Measurements from ENCODE around the gene ANGEL2.

Gene ANGEL2

DNA sequence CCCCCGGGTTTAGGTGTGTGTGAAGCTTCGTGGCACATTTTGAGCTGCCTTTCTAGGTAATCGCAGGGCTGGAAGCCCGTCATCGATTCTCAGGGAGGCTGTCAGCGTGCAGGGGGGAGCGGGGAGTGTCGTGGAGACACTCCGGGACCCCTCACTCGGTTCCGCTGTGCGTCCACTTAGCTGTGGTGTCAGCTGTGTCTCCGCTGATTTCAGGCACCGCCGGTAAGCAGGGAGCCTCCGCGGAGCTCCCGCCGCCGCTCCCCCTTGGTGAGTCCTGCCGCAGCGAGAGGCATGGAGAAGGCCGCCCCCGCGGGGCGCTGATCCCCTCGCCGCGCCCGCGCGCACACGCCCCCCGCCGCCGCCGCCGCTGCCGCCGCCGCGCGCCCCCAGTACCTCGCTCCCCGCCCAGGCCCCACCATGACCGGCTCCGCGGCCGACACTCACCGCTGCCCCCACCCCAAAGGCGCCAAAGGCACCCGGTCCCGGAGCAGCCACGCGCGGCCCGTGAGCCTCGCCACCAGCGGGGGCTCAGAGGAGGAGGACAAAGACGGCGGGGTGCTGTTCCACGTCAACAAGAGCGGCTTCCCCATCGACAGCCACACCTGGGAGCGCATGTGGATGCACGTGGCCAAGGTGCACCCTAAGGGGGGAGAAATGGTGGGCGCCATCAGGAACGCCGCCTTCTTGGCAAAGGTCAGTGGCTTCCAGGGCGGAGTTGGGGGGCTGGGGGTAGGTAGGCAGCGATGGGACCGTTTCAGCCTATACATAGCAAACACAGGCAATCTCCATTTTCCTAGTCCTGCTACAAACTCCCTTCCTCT, 64.3 kb downstream of the ANGEL2 start:
- Histone ChIP-seq H3K79me1 (ENCODE audit: low read length) (peaks cover 3% of the 10 kb centered on the region), H3K79me2 (ENCODE audit: control insufficient read depth, insufficient read depth, low read length, poor library complexity) (peaks cover 2% of the 10 kb centered on the region), H4K12ac (ENCODE audit: low read depth, low read length) (no peak overlapping the region), H2BK120ac (ENCODE audit: insufficient read depth, low read length, poor library complexity) (no peak overlapping the region), H3K27ac (ENCODE audit: low read depth, low read length) (no peak overlapping the region), H4K8ac (ENCODE audit: low read depth, low read length) (no peak overlapping the region), H3K27me3 (ENCODE audit: insufficient read depth, low read length) (peaks cover 8% of the 10 kb centered on the region), H2AFZ (ENCODE audit: insufficient read depth, low read length, poor library complexity) (peak overlapping the region; percentile 13), H3K18ac (ENCODE audit: low read length) (peak overlapping the region; percentile 16), H3K36me3 (ENCODE audit: control insufficient read depth in 1 of 2, insufficient read depth in 2 of 2, low read length in 2 of 2) (no peaks in the 10 kb centered on the region), H3K4ac (ENCODE audit: low read depth, low read length) (no peak overlapping the region), H2BK5ac (ENCODE audit: low read depth, low read length, poor library complexity) (no peak overlapping the region), H3K9me3 (ENCODE audit: insufficient read depth, low read depth, low read length) (no peaks in the 10 kb centered on the region), H3K14ac (ENCODE audit: low read length) (peak overlapping the region; percentile 17), H3K23ac (ENCODE audit: low read length) (no peak overlapping the region), H2AK5ac (ENCODE audit: low read length) (no peak overlapping the region), H3K4me2 (ENCODE audit: low read length) (peak overlapping the region; percentile 65), H2BK12ac (ENCODE audit: low read length) (peak overlapping the region; percentile 1), H4K91ac (ENCODE audit: low read depth, low read length) (no peak overlapping the region), H3K4me1 (ENCODE audit: control insufficient read depth in 1 of 2, insufficient read depth in 2 of 2, low read length in 2 of 2) (peaks cover 4 to 10% of the 10 kb centered on the region in 2 experiments), H3K4me3 (ENCODE audit: low read depth, low read length) (peak overlapping the region; percentile 70), H3K9ac (ENCODE audit: low read length) (peak overlapping the region; percentile 73)
- WGBS (ENCODE audit: extremely low coverage, insufficient coverage, insufficient read length): no CpG with 5 or more reads among the region's 72 CpGs
- DNase-seq: no peak

DNA sequence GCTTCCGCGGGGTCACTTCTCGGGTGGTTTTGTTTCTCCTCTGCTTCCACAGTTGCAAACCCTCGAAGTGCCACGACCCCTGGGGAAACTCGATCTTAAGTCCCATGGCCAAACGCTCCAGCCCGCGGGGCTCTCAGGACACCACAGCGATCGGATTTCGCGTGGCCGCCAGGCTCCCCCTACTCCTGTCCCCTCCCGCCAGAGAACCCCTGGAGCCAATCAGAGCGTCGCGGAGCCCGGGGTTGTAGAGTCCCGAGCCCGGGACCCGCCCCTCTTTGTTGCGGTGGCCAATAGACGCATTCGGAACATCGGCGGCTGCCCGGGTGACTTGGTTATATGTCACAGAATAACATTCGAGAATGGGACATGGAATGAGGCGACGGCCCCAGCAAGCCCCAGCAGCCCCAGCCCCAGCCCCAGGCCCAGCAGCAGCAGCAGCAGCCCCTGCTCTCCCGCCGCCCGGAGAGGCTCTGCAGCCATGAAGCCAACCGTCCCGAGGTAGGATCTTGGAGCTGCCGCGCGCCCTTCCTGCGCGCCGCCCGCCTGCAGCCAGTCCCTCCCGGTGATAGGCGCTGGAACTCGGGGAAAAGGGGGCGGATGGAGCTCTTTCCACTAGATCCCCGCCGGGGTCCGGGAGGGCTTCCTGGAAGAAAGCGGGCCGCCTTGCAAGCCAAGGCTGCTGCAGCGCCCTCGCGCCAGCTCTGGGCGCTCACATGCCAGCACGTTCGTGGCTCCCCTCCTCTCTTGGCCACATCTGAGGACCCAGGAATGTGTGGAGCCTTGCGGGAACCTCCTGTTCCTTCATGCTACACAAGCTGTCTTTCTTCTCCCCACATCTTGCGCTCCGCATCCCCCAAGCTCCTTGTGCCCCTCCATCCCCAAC, 65.2 kb downstream of the ANGEL2 start, which contains the start of gene VASH2:
Gene VASH2 (plus strand): TSS at position 299 of the 883 bp plus-strand sequence. CDS start 1,002 bp downstream, outside the sequence.
- Histone ChIP-seq H3K4me2 (ENCODE audit: low read length) (peak within 1 kb of the TSS; percentile 65), H3K4ac (ENCODE audit: low read depth, low read length) (no peak within 1 kb of the TSS), H3K27me3 (ENCODE audit: insufficient read depth, low read length) (peaks cover 8% of the 10 kb centered on the region), H2BK5ac (ENCODE audit: low read depth, low read length, poor library complexity) (no peak within 1 kb of the TSS), H2BK12ac (ENCODE audit: low read length) (no peak within 1 kb of the TSS), H3K23ac (ENCODE audit: low read length) (no peak within 1 kb of the TSS), H3K9ac (ENCODE audit: low read length) (peak within 1 kb of the TSS; percentile 73), H2AFZ (ENCODE audit: insufficient read depth, low read length, poor library complexity) (peak within 1 kb of the TSS; percentile 25), H3K4me1 (ENCODE audit: control insufficient read depth in 1 of 2, insufficient read depth in 2 of 2, low read length in 2 of 2) (peaks cover 4 to 10% of the 10 kb centered on the region in 2 experiments), H2BK120ac (ENCODE audit: insufficient read depth, low read length, poor library complexity) (no peak within 1 kb of the TSS), H3K36me3 (ENCODE audit: control insufficient read depth in 1 of 2, insufficient read depth in 2 of 2, low read length in 2 of 2) (no peaks in the 10 kb centered on the region), H3K27ac (ENCODE audit: low read depth, low read length) (no peak within 1 kb of the TSS), H3K79me2 (ENCODE audit: control insufficient read depth, insufficient read depth, low read length, poor library complexity) (peaks cover 2% of the 10 kb centered on the region), H2AK5ac (ENCODE audit: low read length) (no peak within 1 kb of the TSS), H3K4me3 (ENCODE audit: low read depth, low read length) (peak within 1 kb of the TSS; percentile 70), H4K12ac (ENCODE audit: low read depth, low read length) (peak within 1 kb of the TSS; percentile 25), H3K79me1 (ENCODE audit: low read length) (peaks cover 3% of the 10 kb centered on the region), H4K91ac (ENCODE audit: low read depth, low read length) (no peak within 1 kb of the TSS), H3K14ac (ENCODE audit: low read length) (no peak within 1 kb of the TSS), H4K8ac (ENCODE audit: low read depth, low read length) (peak within 1 kb of the TSS; percentile 56), H3K9me3 (ENCODE audit: insufficient read depth, low read depth, low read length) (no peaks in the 10 kb centered on the region), H3K18ac (ENCODE audit: low read length) (no peak within 1 kb of the TSS)
- DNase-seq: peak; percentile 57 to 78
- no CpG with 5 or more reads among the region's 61 CpGs for WGBS (ENCODE audit: extremely low coverage, insufficient coverage, insufficient read length)

DNA sequence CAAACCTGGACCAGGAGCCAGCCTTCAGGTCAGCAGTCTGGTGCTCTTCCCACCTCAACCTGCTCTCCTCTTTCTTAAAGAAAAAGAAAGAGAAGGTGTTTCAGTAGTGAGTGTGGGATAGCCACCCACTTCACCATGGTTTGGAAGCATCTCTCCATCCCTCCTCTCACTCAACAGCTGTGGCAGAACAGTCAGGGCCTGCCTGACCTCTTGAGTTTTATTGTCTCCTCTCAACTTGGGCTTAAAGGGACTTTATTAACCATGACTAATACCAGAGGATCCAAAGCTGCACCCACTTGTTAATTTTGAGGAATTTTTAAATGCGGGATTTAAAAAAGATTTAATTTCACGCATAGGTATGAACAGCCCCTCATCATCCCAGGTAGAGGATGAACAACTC, 65.9 kb downstream of the ANGEL2 start:
- H3K9me3 ChIP-seq (ENCODE audit: insufficient read depth, low read depth, low read length): no peaks in the 10 kb centered on the region
- H3K36me3 ChIP-seq (ENCODE audit: control insufficient read depth in 1 of 2, insufficient read depth in 2 of 2, low read length in 2 of 2): no peaks in the 10 kb centered on the region
- WGBS (ENCODE audit: extremely low coverage, insufficient coverage, insufficient read length): no CpG with 5 or more reads among the region's 2 CpGs
- H3K27ac ChIP-seq (ENCODE audit: low read depth, low read length): no peak overlapping the region
- no peak overlapping the region for H2BK12ac ChIP-seq (ENCODE audit: low read length)
- no peak overlapping the region for H2BK5ac ChIP-seq (ENCODE audit: low read depth, low read length, poor library complexity)
- no peak overlapping the region for H3K18ac ChIP-seq (ENCODE audit: low read length)
- H2BK120ac ChIP-seq (ENCODE audit: insufficient read depth, low read length, poor library complexity): no peak overlapping the region
- no peak overlapping the region for H3K14ac ChIP-seq (ENCODE audit: low read length)
- H4K12ac ChIP-seq (ENCODE audit: low read depth, low read length): no peak overlapping the region
- H3K79me1 ChIP-seq (ENCODE audit: low read length): peaks cover 3% of the 10 kb centered on the region
- H2AFZ ChIP-seq (ENCODE audit: insufficient read depth, low read length, poor library complexity): peak overlapping the region; percentile 25
- H3K4ac ChIP-seq (ENCODE audit: low read depth, low read length): no peak overlapping the region
- peaks cover 2% of the 10 kb centered on the region for H3K79me2 ChIP-seq (ENCODE audit: control insufficient read depth, insufficient read depth, low read length, poor library complexity)
- H3K4me3 ChIP-seq (ENCODE audit: low read depth, low read length): no peak overlapping the region
- no peak overlapping the region for H3K9ac ChIP-seq (ENCODE audit: low read length)
- H4K8ac ChIP-seq (ENCODE audit: low read depth, low read length): peak overlapping the region; percentile 56
- no peak overlapping the region for H4K91ac ChIP-seq (ENCODE audit: low read depth, low read length)
- no peak for DNase-seq
- H3K4me2 ChIP-seq (ENCODE audit: low read length): peak overlapping the region; percentile 65
- peaks cover 4 to 10% of the 10 kb centered on the region in 2 experiments for H3K4me1 ChIP-seq (ENCODE audit: control insufficient read depth in 1 of 2, insufficient read depth in 2 of 2, low read length in 2 of 2)
- no peak overlapping the region for H2AK5ac ChIP-seq (ENCODE audit: low read length)
- peaks cover 8% of the 10 kb centered on the region for H3K27me3 ChIP-seq (ENCODE audit: insufficient read depth, low read length)
- no peak overlapping the region for H3K23ac ChIP-seq (ENCODE audit: low read length)

DNA sequence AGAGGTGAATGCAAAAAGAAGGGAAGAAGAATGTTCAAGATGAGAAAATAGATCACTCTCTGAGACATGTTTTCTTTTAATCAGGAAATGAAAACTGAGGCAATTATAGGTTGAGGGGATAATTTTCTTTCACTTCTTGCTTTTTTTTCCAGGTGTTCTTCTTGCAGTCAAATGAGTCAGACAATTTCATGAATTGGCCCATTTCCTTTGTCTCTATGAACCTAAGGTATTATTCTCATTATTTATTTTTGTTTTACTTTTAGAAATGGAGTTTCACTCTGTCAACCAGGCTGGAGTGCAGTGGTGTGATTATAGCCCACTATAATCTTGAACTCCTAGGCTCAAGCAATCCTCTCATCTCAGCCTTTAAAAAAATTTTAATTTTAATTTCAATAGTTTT, 68.8 kb downstream of the ANGEL2 start:
- Histone ChIP-seq H4K91ac (ENCODE audit: low read depth, low read length) (no peak overlapping the region), H3K27me3 (ENCODE audit: insufficient read depth, low read length) (peaks cover 4% of the 10 kb centered on the region), H3K18ac (ENCODE audit: low read length) (no peak overlapping the region), H3K4me2 (ENCODE audit: low read length) (no peak overlapping the region), H2AFZ (ENCODE audit: insufficient read depth, low read length, poor library complexity) (no peak overlapping the region), H2BK12ac (ENCODE audit: low read length) (no peak overlapping the region), H2AK5ac (ENCODE audit: low read length) (no peak overlapping the region), H4K8ac (ENCODE audit: low read depth, low read length) (no peak overlapping the region), H3K9ac (ENCODE audit: low read length) (no peak overlapping the region), H2BK120ac (ENCODE audit: insufficient read depth, low read length, poor library complexity) (no peak overlapping the region), H3K9me3 (ENCODE audit: insufficient read depth, low read depth, low read length) (no peaks in the 10 kb centered on the region), H3K4ac (ENCODE audit: low read depth, low read length) (no peak overlapping the region), H3K79me1 (ENCODE audit: low read length) (peaks cover 3% of the 10 kb centered on the region), H2BK5ac (ENCODE audit: low read depth, low read length, poor library complexity) (no peak overlapping the region), H3K4me1 (ENCODE audit: control insufficient read depth in 1 of 2, insufficient read depth in 2 of 2, low read length in 2 of 2) (peaks cover 4 to 10% of the 10 kb centered on the region in 2 experiments), H3K36me3 (ENCODE audit: control insufficient read depth in 1 of 2, insufficient read depth in 2 of 2, low read length in 2 of 2) (no peaks in the 10 kb centered on the region), H3K4me3 (ENCODE audit: low read depth, low read length) (no peak overlapping the region), H4K12ac (ENCODE audit: low read depth, low read length) (no peak overlapping the region), H3K14ac (ENCODE audit: low read length) (no peak overlapping the region), H3K27ac (ENCODE audit: low read depth, low read length) (no peak overlapping the region), H3K79me2 (ENCODE audit: control insufficient read depth, insufficient read depth, low read length, poor library complexity) (peaks cover 2% of the 10 kb centered on the region), H3K23ac (ENCODE audit: low read length) (no peak overlapping the region)
- no peak for DNase-seq
